Peyer's patch (tissue), 4 donors: ENCODE measurements around the gene TNFRSF18. TPM values are rescaled to one million over a fixed set of nuclear protein-coding genes. Genes with fewer than 3 reads are reported as not detected.

Experiments
- DNase-seq, 3 donors: peaks; one replicate each; pipeline ENCODE4 v3.0.0-alpha.2; 2017 to 2019
- H3K27ac ChIP-seq, 4 donors: fragments of 200-600 bp; sonication (generic); one replicate each; pipeline ENCODE4 v1.5.1; 2016 to 2019
- H3K27me3 ChIP-seq, 2 donors: fragments of 200-600 bp; sonication (generic); one replicate each; pipeline ENCODE4 v1.5.1; 2019
- H3K36me3 ChIP-seq, 3 donors: fragments of 200-600 bp; sonication (generic); one replicate each; pipeline ENCODE4 v1.5.1; 2016 to 2019
- H3K4me1 ChIP-seq, 4 donors: fragments of 200-600 bp; sonication (generic); one replicate each; pipeline ENCODE4 v1.5.1; 2016 to 2019
- H3K4me3 ChIP-seq, 4 donors: fragments of 200-600 bp; sonication (generic); 1 replicate in 3 of 4; 2 replicates in 1 of 4; pipeline ENCODE4 v1.5.1; 2016 to 2019; ENCODE audit warnings: mild to moderate bottlenecking in 1 of 4
- H3K9me3 ChIP-seq, 4 donors: fragments of 200-600 bp; sonication (generic); one replicate each; pipeline ENCODE4 v1.5.1; 2016 to 2019; ENCODE audit warnings: mild to moderate bottlenecking in 1 of 4
- CTCF ChIP-seq, 6 experiments: fragments of 450-650 bp in 4 of 6; fragments of 200-600 bp in 2 of 6; sonication (generic) in 1 of 6; IDR thresholded peaks; one replicate each; pipeline ENCODE4 v1.5.1; 2017 to 2019; ENCODE audit warnings: antibody characterized with exemption in 6 of 6, mild to moderate bottlenecking in 3 of 6, moderate library complexity in 1 of 6
- POLR2A ChIP-seq, 2 donors: fragments of 450-650 bp; IDR thresholded peaks; one replicate each; pipeline ENCODE4 v1.5.1; 2017; ENCODE audit warnings: antibody characterized with exemption in 2 of 2, mild to moderate bottlenecking in 2 of 2, moderate library complexity in 2 of 2
- total RNA-seq, 4 donors: library from RNA; depleted of rRNA; stranded (reverse); fragments of >200 nt; gene quantifications; one replicate each; pipeline ENCODE4 v1.1.0, GENCODE V29; 2016

TNFRSF18 gene
- total RNA-seq, 4 donors from 2014 or later = 0.70 to 38.0 (median 3.2) TPM; not detected in 1

DNA sequence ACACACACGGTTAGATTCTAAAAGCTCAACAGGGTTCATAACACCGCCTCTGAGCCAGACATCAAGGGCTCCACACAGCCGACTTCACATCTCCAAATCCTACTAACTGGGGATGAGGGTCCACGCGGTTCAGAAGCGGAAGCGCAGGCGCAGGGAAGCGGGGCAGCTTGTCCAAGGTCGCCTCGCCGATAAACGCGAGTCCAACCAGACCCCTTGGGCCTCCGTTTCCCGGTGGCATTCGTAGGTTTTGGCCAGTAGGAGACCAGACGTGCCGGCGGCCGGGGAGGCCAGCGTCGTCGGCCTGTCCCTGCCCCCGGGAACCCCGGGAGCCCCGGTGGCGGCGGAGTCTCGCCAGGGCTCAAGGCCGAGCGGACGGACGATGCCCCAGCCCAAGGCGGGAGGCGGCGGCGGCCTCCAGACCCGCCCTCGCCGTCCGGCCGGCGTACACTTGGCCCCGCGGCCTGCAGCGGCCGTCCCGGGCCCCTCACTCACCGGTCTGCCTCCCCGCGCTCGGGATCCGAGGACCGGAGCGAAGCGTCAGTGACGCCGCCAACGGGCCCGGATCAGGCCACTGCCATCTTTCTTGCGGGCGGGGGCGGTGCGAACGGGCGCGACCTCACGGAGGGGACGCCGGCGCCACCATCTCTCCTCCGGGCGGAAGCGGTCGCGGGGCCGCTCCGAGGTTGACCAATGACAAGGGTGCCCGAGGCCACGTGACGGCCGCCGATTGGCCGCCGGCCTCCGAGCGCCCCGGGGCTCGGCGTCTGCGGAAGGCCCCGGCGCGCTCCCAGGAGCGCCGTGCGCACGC is 25.2 kb upstream of the TNFRSF18 start, which contains the start of gene SDF4:
SDF4 (minus strand) TSS at position 602 of the 808 bp plus-strand sequence. CDS start 3,229 bp downstream, outside the sequence.
- peaks cover 3 to 30% (median 17%) of the 10 kb centered on the region in 4 donors for H3K4me1 ChIP-seq
- H3K27me3 ChIP-seq = no peaks in the 10 kb centered on the region
- H3K36me3 ChIP-seq = peaks cover 0 to 30% (median 0%) of the 10 kb centered on the region in 3 donors
- H3K4me3 ChIP-seq = peak within 1 kb of the TSS; percentile 88 to 100 (median 96)
- TF ChIP-seq POLR2A (IDR thresholded peaks at IDR 0.05) (peak; percentile 44 to 77), CTCF (IDR thresholded peaks at IDR 0.05) (no peak)
- peak within 1 kb of the TSS; percentile 95 to 98 (median 97) for H3K27ac ChIP-seq
- DNase-seq = peak; percentile 95 to 98 (median 98)
- H3K9me3 ChIP-seq = no peaks in the 10 kb centered on the region

DNA sequence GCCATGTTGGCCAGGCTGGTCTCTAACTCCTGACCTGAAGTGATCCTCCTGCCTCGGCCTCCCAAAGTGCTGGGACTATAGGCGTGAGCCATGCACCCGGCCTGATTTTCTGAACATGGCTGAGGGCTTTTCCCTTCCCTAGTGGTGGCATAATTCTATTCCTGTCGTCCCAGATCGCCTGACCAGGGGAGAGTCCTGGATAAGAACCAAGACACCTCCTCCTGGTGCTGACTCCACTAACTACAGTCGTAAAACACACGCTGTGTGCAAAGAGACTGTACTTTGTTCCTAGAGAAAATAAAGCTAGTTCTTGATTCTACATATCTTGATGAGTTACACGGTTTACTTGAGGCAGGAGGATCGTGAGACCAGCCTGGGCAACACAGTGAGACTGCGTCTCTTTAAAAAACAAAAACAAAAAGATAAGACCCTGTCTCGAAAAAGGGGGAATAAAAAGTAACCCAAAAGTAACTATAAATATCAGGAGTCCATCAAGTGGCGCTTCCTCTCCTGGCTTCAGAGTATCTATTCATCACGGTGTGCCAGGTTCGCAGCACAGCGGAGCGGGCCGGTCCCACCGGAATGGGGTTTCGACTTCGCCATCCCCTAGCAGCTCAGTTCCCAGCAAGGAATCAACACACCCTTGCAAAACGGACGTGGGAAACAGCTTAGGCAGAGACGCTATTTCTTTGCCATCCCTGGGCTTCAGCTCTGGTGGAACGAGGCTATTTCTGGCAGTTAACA is 24.4 kb upstream of the TNFRSF18 start:
- peaks cover 0 to 38% (median 0%) of the 10 kb centered on the region in 3 donors for H3K36me3 ChIP-seq
- no peak for DNase-seq

DNA sequence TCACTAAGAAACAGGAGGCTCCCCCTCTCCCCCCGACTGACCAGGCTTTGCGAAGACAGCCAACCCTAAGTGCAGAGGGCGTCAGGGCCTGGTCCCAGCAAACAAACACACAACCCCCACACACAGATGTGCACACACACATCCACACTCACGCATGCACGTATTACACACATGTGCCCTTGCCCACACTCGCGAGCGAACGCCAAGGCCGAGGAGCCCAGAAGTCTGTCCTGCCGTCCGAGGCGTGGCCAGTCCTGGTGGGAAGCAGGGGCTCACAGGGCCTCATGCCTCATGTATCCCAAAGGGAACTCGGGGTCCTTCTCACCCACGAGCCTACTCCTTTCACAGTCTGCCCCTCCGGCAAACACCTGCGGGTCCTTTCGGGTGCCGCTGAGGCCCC is 23.4 kb upstream of the TNFRSF18 start:
- DNase-seq = no peak
- Histone ChIP-seq H3K27me3 (no peaks in the 10 kb centered on the region), H3K4me3 (peak overlapping the region in 1 of 4 donors; percentile 96), H3K4me1 (peaks cover 3 to 30% (median 17%) of the 10 kb centered on the region in 4 donors), H3K27ac (no peak overlapping the region), H3K36me3 (peaks cover 0 to 48% (median 0%) of the 10 kb centered on the region in 3 donors), H3K9me3 (no peaks in the 10 kb centered on the region)
- TF ChIP-seq POLR2A (IDR thresholded peaks at IDR 0.05) (no peak), CTCF (IDR thresholded peaks at IDR 0.05) (no peak)

More for the DNA sequence above, 24.4 kb upstream of the TNFRSF18 start:
- TF ChIP-seq POLR2A (IDR thresholded peaks at IDR 0.05) (peak; percentile 65 to 73), CTCF (IDR thresholded peaks at IDR 0.05) (peak in 4 of 6 experiments; percentile 21 to 74 (median 68))
- peak overlapping the region; percentile 95 to 98 (median 97) for H3K27ac ChIP-seq
- no peaks in the 10 kb centered on the region for H3K27me3 ChIP-seq
- H3K4me1 ChIP-seq = peaks cover 3 to 30% (median 17%) of the 10 kb centered on the region in 4 donors
- peak overlapping the region; percentile 88 to 100 (median 96) for H3K4me3 ChIP-seq
- no peaks in the 10 kb centered on the region for H3K9me3 ChIP-seq

- Histone ChIP-seq H3K27ac (no peak overlapping the region), H3K9me3 (no peaks in the 10 kb centered on the region), H3K4me1 (peaks cover 3 to 30% (median 17%) of the 10 kb centered on the region in 4 donors), H3K27me3 (no peaks in the 10 kb centered on the region), H3K36me3 (peaks cover 0 to 57% (median 0%) of the 10 kb centered on the region in 3 donors), H3K4me3 (no peak overlapping the region)
- no peak for TF ChIP-seq CTCF (IDR thresholded peaks at IDR 0.05)
- TF ChIP-seq POLR2A (IDR thresholded peaks at IDR 0.05) = no peak
- no peak for DNase-seq
These were observed 22.4 kb upstream of the TNFRSF18 start for GRCh38 chr1:1228596-1229321.

DNA sequence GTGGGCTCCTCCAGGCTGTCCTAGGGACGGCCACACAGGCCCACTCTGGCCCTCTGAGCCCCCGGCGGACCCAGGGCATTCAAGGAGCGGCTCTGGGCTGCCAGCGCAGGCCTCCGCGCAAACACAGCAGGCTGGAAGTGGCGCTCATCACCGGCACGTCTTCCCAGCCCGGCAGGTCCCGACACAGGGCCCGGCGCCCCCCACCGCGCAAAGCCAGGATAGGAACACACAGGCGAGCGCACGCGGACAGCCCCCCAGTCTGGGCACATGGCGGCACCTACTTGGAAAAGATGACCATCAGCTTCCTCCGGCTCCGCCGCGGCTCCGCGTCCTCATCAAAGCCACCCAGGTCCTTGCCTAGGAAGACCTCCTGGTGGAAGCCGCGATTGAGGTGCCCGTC is 21.8 kb upstream of the TNFRSF18 start:
- no peak overlapping the region for H3K27ac ChIP-seq
- H3K27me3 ChIP-seq = no peaks in the 10 kb centered on the region
- TF ChIP-seq CTCF (IDR thresholded peaks at IDR 0.05) (no peak), POLR2A (IDR thresholded peaks at IDR 0.05) (no peak)
- H3K4me3 ChIP-seq = no peak overlapping the region
- peaks cover 3 to 28% (median 16%) of the 10 kb centered on the region in 4 donors for H3K4me1 ChIP-seq
- H3K36me3 ChIP-seq = peaks cover 0 to 63% (median 0%) of the 10 kb centered on the region in 3 donors
- H3K9me3 ChIP-seq = no peaks in the 10 kb centered on the region
- DNase-seq = no peak
